K562 (cell line): ENCODE results near the gene BUB3. TPM values are rescaled to one million over a fixed set of nuclear protein-coding genes. Genes with fewer than 3 reads are reported as not detected.

Experiments
- AFF4 ChIP-seq: sonication (generic); formaldehyde crosslinking; IDR thresholded peaks from 2 replicates; pipeline ENCODE4 v1.8.0; 2023; ENCODE audit warnings: mild to moderate bottlenecking, missing genetic modification reagents
- CREB3 ChIP-seq: fragments of 450-650 bp; conservative IDR thresholded peaks from 2 replicates; pipeline ENCODE4 v1.6.1; 2016; ENCODE audit warnings: missing genetic modification characterization, low read depth, mild to moderate bottlenecking, missing compliant biosample characterization, moderate library complexity
- ELK3 ChIP-seq: fragments of 450-650 bp; formaldehyde crosslinking; IDR thresholded peaks from 2 replicates; pipeline ENCODE4 v1.4.0; 2020; ENCODE audit warnings: mild to moderate bottlenecking
- GABPA ChIP-seq: fragments of 200-800 bp; sonication (Bioruptor generic); conservative IDR thresholded peaks from 2 replicates; pipeline ENCODE4 v1.6.1; 2016; ENCODE audit warnings: low read depth, missing genetic modification characterization, missing compliant biosample characterization
- HIVEP1 ChIP-seq: fragments of 250-450 bp; sonication (Bioruptor Pico); IDR thresholded peaks from 2 replicates; pipeline ENCODE4 v1.4.0; 2020; ENCODE audit warnings: mild to moderate bottlenecking
- IRF2 ChIP-seq: sonication (generic); formaldehyde crosslinking; IDR thresholded peaks from 2 replicates; pipeline ENCODE4 v1.8.1; 2022; ENCODE audit warnings: mild to moderate bottlenecking, missing genetic modification reagents
- KAT8 ChIP-seq: fragments of 450-650 bp; IDR thresholded peaks from 2 replicates; pipeline ENCODE4 v1.6.1; 2016; ENCODE audit warnings: low read depth, mild to moderate bottlenecking
- MITF ChIP-seq: IDR thresholded peaks from 2 replicates; pipeline ENCODE4 v1.6.1; 2014; ENCODE audit warnings: antibody characterized with exemption
- POLR2AphosphoS2 ChIP-seq: IDR thresholded peaks from 2 replicates; pipeline ENCODE4 v1.6.1; 2012; ENCODE audit warnings: low read length, improper control_type of control experiment
- RBBP5 ChIP-seq: fragments of 200-600 bp; sonication (generic); IDR thresholded peaks from 2 replicates; pipeline ENCODE4 v1.6.1; 2012; ENCODE audit warnings: borderline replicate concordance, mild to moderate bottlenecking, low read length, control low read depth, inconsistent platforms; ENCODE audit not compliant: insufficient read depth, poor library complexity, severe bottlenecking
- SMARCA5 ChIP-seq: fragments of 450-650 bp; IDR thresholded peaks from 2 replicates; pipeline ENCODE4 v1.6.1; 2016
- TSHZ1 ChIP-seq: fragments of 250-450 bp; sonication (Bioruptor Pico); IDR thresholded peaks from 2 replicates; pipeline ENCODE4 v1.4.0; 2020; ENCODE audit warnings: mild to moderate bottlenecking, moderate library complexity
- U2AF2 ChIP-seq: fragments of 200-400 bp; formaldehyde crosslinking; optimal IDR thresholded peaks from 2 replicates; pipeline ENCODE3; 2017; ENCODE audit warnings: low read depth, mild to moderate bottlenecking, low read length
- ZNF133 ChIP-seq: fragments of 250-450 bp; sonication (Bioruptor Pico); IDR thresholded peaks from 2 replicates; pipeline ENCODE4 v1.4.0; 2020; ENCODE audit warnings: mild to moderate bottlenecking
- ZNF174 ChIP-seq: fragments of 250-450 bp; sonication (Bioruptor Pico); IDR thresholded peaks from 2 replicates; pipeline ENCODE4 v1.4.0; 2020; ENCODE audit warnings: mild to moderate bottlenecking
- ZNF512 ChIP-seq: IDR thresholded peaks from 2 replicates; pipeline ENCODE4 v1.6.1; 2016; ENCODE audit warnings: missing genetic modification characterization, missing compliant biosample characterization
- polyA plus RNA-seq, 8 experiments: library from polyadenylated mRNA; depleted of rRNA in 4 of 8; stranded (reverse) in 5 of 8; unstranded in 3 of 8; fragments of >200 nt; fragmentation: Nextera tagmentation in 2 of 8; fragmentation: Illumina TruSeq in 1 of 8; extraction: Ambion mirVana in 2 of 8; extraction: Trizol in 1 of 8; gene quantifications; 2 replicates each; pipeline versions ENCODE4 v1.2.1 to v1.2.3, GENCODE V29; 2011 to 2014; ENCODE audit warnings: inconsistent platforms in 1 of 8, missing spikeins in 1 of 8
- total RNA-seq, 7 experiments: library from RNA; depleted of rRNA in 6 of 7; stranded (reverse); fragments of >200 nt in 6 of 7; fragmentation: Illumina TruSeq in 2 of 7; extraction: Trizol in 2 of 7; gene quantifications; 2 replicates each; pipeline versions ENCODE4 v1.2.1 to v1.2.3, GENCODE V29; 2011 to 2021; ENCODE audit warnings: low replicate concordance in 1 of 7

The BUB3 gene
- total and polyA plus RNA-seq, 9 of the 15 experiments (the other 6 are each of a cell fraction or from before 2014, with no cell fraction given) = 167 to 761 (median 225) TPM

GRCh38 chr10:123134915-123135414, 19.2 kb upstream of the BUB3 start (continued):
- TF ChIP-seq SMARCA5 (no peak), TSHZ1 (no peak), KAT8 (no peak), RBBP5 (no peak), ZNF512 (no peak), ZNF174 (CRISPR knock-in tag) (no peak), CREB3 (tag) (no peak), HIVEP1 (CRISPR knock-in tag) (no peak), POLR2AphosphoS2 (no peak), AFF4 (CRISPR knock-in tag) (peak; percentile 87; the same call in 1 of the 2 replicates), U2AF2 (no peak), ELK3 (CRISPR knock-in tag) (no peak), GABPA (tag) (no peak), MITF (peak; percentile 26; the same call in 1 of the 2 replicates), IRF2 (CRISPR knock-in tag) (no peak), ZNF133 (CRISPR knock-in tag) (no peak)
